Right atrium auricular region (tissue), 2 donors: ENCODE results near the gene TTL. TPM values are rescaled to one million over a fixed set of nuclear protein-coding genes. Genes with fewer than 3 reads are reported as not detected.
A peak's percentile ranks its signal among the peaks of the same experiment; 100 is the strongest.

Experiments used
- DNase-seq: peaks from one replicate; pipeline ENCODE4 v3.0.0-alpha.2; 2019; ENCODE audit warnings: low spot score
- H3K27ac ChIP-seq, 2 donors: fragments of 200-600 bp; sonication (generic); 1 replicate in 1 of 2; 2 replicates in 1 of 2; pipeline ENCODE4 v1.5.1; 2016 to 2019
- H3K27me3 ChIP-seq, 2 donors: fragments of 200-600 bp; sonication (generic); one replicate each; pipeline versions ENCODE4 v1.5.1 to v1.6.0; 2017 to 2019
- H3K36me3 ChIP-seq: fragments of 200-600 bp; sonication (generic); one replicate; pipeline ENCODE4 v1.5.1; 2016
- H3K4me1 ChIP-seq, 2 donors: fragments of 200-600 bp; sonication (generic); one replicate each; pipeline versions ENCODE4 v1.5.1 to v1.6.0; 2017 to 2019
- H3K4me3 ChIP-seq, 2 donors: fragments of 200-600 bp; sonication (generic); 1 replicate in 1 of 2; 2 replicates in 1 of 2; pipeline ENCODE4 v1.5.1; 2017 to 2019; ENCODE audit warnings: mild to moderate bottlenecking in 1 of 2, moderate library complexity in 1 of 2
- H3K9me3 ChIP-seq, 2 donors: fragments of 200-600 bp; sonication (generic); one replicate each; pipeline ENCODE4 v1.5.1; 2019
- CTCF ChIP-seq, 2 donors: fragments of 200-600 bp; sonication (generic); IDR thresholded peaks; one replicate each; pipeline ENCODE4 v1.5.1; 2019; ENCODE audit warnings: antibody characterized with exemption in 2 of 2
- total RNA-seq, 2 donors: library from RNA; depleted of rRNA; stranded (reverse); fragments of >200 nt; gene quantifications; one replicate each; pipeline ENCODE4 v1.1.0, GENCODE V29; 2016

TTL gene
- total RNA-seq, 2 donors from 2014 or later, result 24.9 to 32.4 TPM

GRCh38 chr2:112541315-112542122, 59.6 kb downstream of the TTL start:
- no peaks in the 10 kb centered on the region for H3K27me3 ChIP-seq
- H3K36me3 ChIP-seq, result no peaks in the 10 kb centered on the region
- peak overlapping the region; percentile 88 to 90 for H3K4me3 ChIP-seq
- no peaks in the 10 kb centered on the region for H3K9me3 ChIP-seq
- peak overlapping the region; percentile 86 for H3K27ac ChIP-seq
- no peak for TF ChIP-seq CTCF (IDR thresholded peaks at IDR 0.05)
- DNase-seq, result peak; percentile 62
- H3K4me1 ChIP-seq, result peaks cover 0 to 18% of the 10 kb centered on the region in 2 donors

- peak; percentile 79 for DNase-seq
- TF ChIP-seq CTCF (IDR thresholded peaks at IDR 0.05), result no peak
- Histone ChIP-seq H3K9me3 (no peaks in the 10 kb centered on the region), H3K27me3 (no peaks in the 10 kb centered on the region), H3K4me1 (peaks cover 0 to 18% of the 10 kb centered on the region in 2 donors), H3K4me3 (peak within 1 kb of the TSS; percentile 88 to 90), H3K36me3 (peaks cover under 1% of the 10 kb centered on the region), H3K27ac (peak within 1 kb of the TSS; percentile 86)
These were observed 60.4 kb downstream of the TTL start, which contains the start of gene POLR1B for GRCh38 chr2:112542123-112542983. TSS of gene POLR1B (plus strand) at chr2:112542465. CDS start at chr2:112542495, 30 bp downstream.

GRCh38 chr2:112542984-112543661, 61.2 kb downstream of the TTL start:
- Histone ChIP-seq H3K4me3 (peak overlapping the region; percentile 88 to 90), H3K27ac (peak overlapping the region in 1 of 2 donors; percentile 86), H3K27me3 (no peaks in the 10 kb centered on the region), H3K4me1 (peaks cover 0 to 18% of the 10 kb centered on the region in 2 donors), H3K36me3 (peaks cover 8% of the 10 kb centered on the region), H3K9me3 (no peaks in the 10 kb centered on the region)
- DNase-seq, result no peak
- no peak for TF ChIP-seq CTCF (IDR thresholded peaks at IDR 0.05)

GRCh38 chr2:112547333-112547732, 65.4 kb downstream of the TTL start:
- H3K27ac ChIP-seq, result no peak overlapping the region
- DNase-seq, result no peak
- H3K36me3 ChIP-seq, result peaks cover 42% of the 10 kb centered on the region
- peaks cover 0 to 12% of the 10 kb centered on the region in 2 donors for H3K4me1 ChIP-seq
- TF ChIP-seq CTCF (IDR thresholded peaks at IDR 0.05), result no peak
- H3K4me3 ChIP-seq, result no peak overlapping the region
- no peaks in the 10 kb centered on the region for H3K9me3 ChIP-seq
- no peaks in the 10 kb centered on the region for H3K27me3 ChIP-seq

- H3K27ac ChIP-seq, result no peak overlapping the region
- peaks cover 58% of the 10 kb centered on the region for H3K36me3 ChIP-seq
- H3K9me3 ChIP-seq, result no peaks in the 10 kb centered on the region
- no peak for DNase-seq
- no peaks in the 10 kb centered on the region for H3K4me1 ChIP-seq
- no peak overlapping the region for H3K4me3 ChIP-seq
- no peak for TF ChIP-seq CTCF (IDR thresholded peaks at IDR 0.05)
- no peaks in the 10 kb centered on the region for H3K27me3 ChIP-seq
These were observed 67.0 kb downstream of the TTL start for GRCh38 chr2:112548980-112549379.
